CD4-positive, alpha-beta T cell (primary cell): ENCODE measurements around the gene FNDC3B. TPM values are rescaled to one million over a fixed set of nuclear protein-coding genes. Genes with fewer than 3 reads are reported as not detected.

Experiments
- ATAC-seq: fragments of 200-7000 bp; cut with Tn5 transposase; one replicate; pipeline ENCODE4 v1.10.0; 2022; ENCODE audit warnings: mild to moderate bottlenecking; ENCODE audit not compliant: poor library complexity
- CTCF ChIA-PET: fragments of 350-600 bp; sonication (Branson Sonifier 250); formaldehyde crosslinking; loops from one replicate; lab custom pipeline; 2021; ENCODE audit warnings: antibody characterized with exemption, inconsistent platforms; lab: Charles Lee
- POLR2A ChIA-PET: fragments of 350-600 bp; sonication (Branson Sonifier 250); formaldehyde crosslinking; loops from one replicate; lab custom pipeline; 2021; ENCODE audit warnings: antibody characterized with exemption, inconsistent platforms; lab: Charles Lee
- DNase-seq, 14 experiments: peaks; one replicate each; pipeline ENCODE4 v3.0.0-alpha.2; 2013 to 2020; ENCODE audit warnings: mixed read lengths in 2 of 14
- H3K27ac ChIP-seq, 2 donors: one replicate each; pipeline versions ENCODE4 v1.5.1 to v1.7.0; 2013; ENCODE audit warnings: low read length in 2 of 2, low read depth in 1 of 2, mild to moderate bottlenecking in 1 of 2
- H3K27me3 ChIP-seq, 2 experiments: 1 replicate in 1 of 2; 2 replicates in 1 of 2; pipeline versions ENCODE4 v1.6.1 to v1.7.0; 2013; ENCODE audit warnings: low read length in 2 of 2, control low read depth in 1 of 2, mild to moderate bottlenecking in 1 of 2, moderate library complexity in 1 of 2; ENCODE audit not compliant: insufficient read depth in 2 of 2, control insufficient read depth in 1 of 2
- H3K36me3 ChIP-seq: one replicate; pipeline ENCODE4 v1.6.1; 2013; ENCODE audit warnings: low read length, control low read depth; ENCODE audit not compliant: insufficient read depth
- H3K4me1 ChIP-seq: one replicate; pipeline ENCODE4 v1.6.1; 2013; ENCODE audit warnings: low read length, control low read depth; ENCODE audit not compliant: insufficient read depth
- H3K4me3 ChIP-seq: one replicate; pipeline ENCODE4 v1.5.1; 2013; ENCODE audit warnings: mild to moderate bottlenecking, low read length, moderate library complexity
- H3K9me3 ChIP-seq, 2 experiments: 1 replicate in 1 of 2; 2 replicates in 1 of 2; pipeline versions ENCODE4 v1.6.1 to v1.7.0; 2013; ENCODE audit warnings: low read length in 2 of 2, mild to moderate bottlenecking in 2 of 2, control low read depth in 1 of 2, moderate library complexity in 1 of 2; ENCODE audit not compliant: control insufficient read depth in 1 of 2, insufficient read depth in 1 of 2
- H3K27ac Mint-ChIP-seq: one replicate; pipeline ENCODE4 v1.8.0; 2020; ENCODE audit warnings: mixed read lengths
- H3K27me3 Mint-ChIP-seq: one replicate; pipeline ENCODE4 v1.8.0; 2021; ENCODE audit warnings: mixed read lengths
- H3K36me3 Mint-ChIP-seq: one replicate; pipeline ENCODE4 v1.8.0; 2021; ENCODE audit warnings: low read depth, mixed read lengths
- H3K4me1 Mint-ChIP-seq: one replicate; pipeline ENCODE4 v1.8.0; 2021; ENCODE audit warnings: low read depth, mixed read lengths
- H3K4me3 Mint-ChIP-seq: one replicate; pipeline ENCODE4 v1.8.0; 2020; ENCODE audit warnings: mild to moderate bottlenecking, mixed read lengths
- H3K9me3 Mint-ChIP-seq: one replicate; pipeline ENCODE4 v1.8.0; 2020; ENCODE audit warnings: mixed read lengths
- CTCF ChIP-seq: fragments of 200-600 bp; IDR thresholded peaks from one replicate; pipeline ENCODE4 v1.8.0; 2022; ENCODE audit warnings: antibody characterized with exemption, mild to moderate bottlenecking
- intact Hi-C, 2 experiments: fragments of 100-400 bp; cut with DNase I in 1 of 2; cut with micrococcal nuclease in 1 of 2; formaldehyde crosslinking; loops; one replicate each; pipeline versions ENCODE4 v1.15.1 to v1.9.0; 2023 to 2025; cut with DNase I, micrococcal nuclease
- total RNA-seq, 174 experiments: library from RNA in 2 of 174; stranded (reverse) in 2 of 174; gene quantifications; one replicate each; pipeline ENCODE4 v1.2.3 and lab custom pipeline; 2021 to 2026

FNDC3B gene
- total RNA-seq, 2 experiments from 2014 or later: 26.1 to 28.7 TPM

GRCh38 chr3:172061724-172062184, 22.4 kb downstream of the FNDC3B start:
- H3K27ac ChIP-seq: no peak overlapping the region
- CTCF ChIA-PET: no interaction called here
- no peak for ATAC-seq

GRCh38 chr3:172062761-172063160, 23.4 kb downstream of the FNDC3B start:
- Mint-ChIP-seq H3K27me3 (no peaks in the 10 kb centered on the region), H3K9me3 (no peaks in the 10 kb centered on the region), H3K36me3 (no peaks in the 10 kb centered on the region), H3K27ac (no peak overlapping the region), H3K4me1 (peaks cover 48% of the 10 kb centered on the region), H3K4me3 (no peak overlapping the region)
- no peak for DNase-seq
- H3K9me3 ChIP-seq: no peaks in the 10 kb centered on the region
- intact Hi-C loops: no loop called here
- no peak for TF ChIP-seq CTCF
- POLR2A ChIA-PET: no interaction called here
- H3K4me3 ChIP-seq: no peak overlapping the region
- no peaks in the 10 kb centered on the region for H3K27me3 ChIP-seq
- H3K36me3 ChIP-seq: no peaks in the 10 kb centered on the region
- CTCF ChIA-PET: no interaction called here
- H3K4me1 ChIP-seq: peaks cover 4% of the 10 kb centered on the region
- H3K27ac ChIP-seq: no peak overlapping the region
- ATAC-seq: no peak

More at GRCh38 chr3:172061724-172062184, 22.4 kb downstream of the FNDC3B start:
- H3K36me3 Mint-ChIP-seq: no peaks in the 10 kb centered on the region
- no peaks in the 10 kb centered on the region for H3K27me3 Mint-ChIP-seq
- no peaks in the 10 kb centered on the region for H3K9me3 Mint-ChIP-seq
- peaks cover 48% of the 10 kb centered on the region for H3K4me1 Mint-ChIP-seq
- TF ChIP-seq CTCF: no peak
- POLR2A ChIA-PET: no interaction called here
- Histone ChIP-seq H3K36me3 (no peaks in the 10 kb centered on the region), H3K9me3 (no peaks in the 10 kb centered on the region), H3K27me3 (no peaks in the 10 kb centered on the region), H3K4me1 (peaks cover 4% of the 10 kb centered on the region), H3K4me3 (no peak overlapping the region)
- no peak overlapping the region for H3K27ac Mint-ChIP-seq
- intact Hi-C loops: no loop called here
- no peak overlapping the region for H3K4me3 Mint-ChIP-seq
- DNase-seq: peak in 3 of 14 experiments; percentile 17 to 35 (median 34)

- Histone ChIP-seq H3K36me3 (no peaks in the 10 kb centered on the region), H3K27me3 (no peaks in the 10 kb centered on the region), H3K4me3 (no peak overlapping the region), H3K27ac (no peak overlapping the region), H3K4me1 (peaks cover 4% of the 10 kb centered on the region), H3K9me3 (no peaks in the 10 kb centered on the region)
- DNase-seq: no peak
- ATAC-seq: no peak
- H3K4me3 Mint-ChIP-seq: no peak overlapping the region
- H3K9me3 Mint-ChIP-seq: no peaks in the 10 kb centered on the region
- TF ChIP-seq CTCF: no peak
- no peaks in the 10 kb centered on the region for H3K27me3 Mint-ChIP-seq
- H3K4me1 Mint-ChIP-seq: peaks cover 47% of the 10 kb centered on the region
- H3K27ac Mint-ChIP-seq: no peak overlapping the region
- CTCF ChIA-PET: interaction anchor here (1.4 kb wide), 1 partner anchor 19 kb away, joined by 3 read pairs; no protein-coding TSS in a partner anchor
- intact Hi-C loops: no loop called here
- no peaks in the 10 kb centered on the region for H3K36me3 Mint-ChIP-seq
- POLR2A ChIA-PET: no interaction called here
Measured at GRCh38 chr3:172063456-172064432, 24.4 kb downstream of the FNDC3B start.
